A549 (cell line): ENCODE data around the gene GHRHR.

Source experiments
- KDM5A ChIP-seq: fragments of 200-600 bp; sonication (generic); IDR thresholded peaks from 2 replicates; pipeline ENCODE4 v1.6.1; 2016; ENCODE audit warnings: antibody characterized with exemption, mild to moderate bottlenecking
- SREBF2 ChIP-seq: fragments of 450-650 bp; IDR thresholded peaks from 2 replicates; pipeline ENCODE4 v1.6.1; 2014; ENCODE audit warnings: mild to moderate bottlenecking, moderate library complexity

GRCh38 chr7:30979027-30979426 lies 15.3 kb downstream of the GHRHR start:
- no peak for TF ChIP-seq SREBF2
- TF ChIP-seq KDM5A: no peak
